GM10248 (cell line): Measurements from ENCODE around the gene ASCC3.
A peak's percentile ranks its signal among the peaks of the same experiment; 100 is the strongest.
"Not testable (repeated sequence)": the region's sequence is repeated elsewhere in the genome, so short reads cannot be mapped to it uniquely, and the experiment has no call there.

Source experiments
- CTCF ChIA-PET: fragments of 300-600 bp; sonication (Branson Sonifier 250); formaldehyde crosslinking; extraction: SDS; loops from one replicate; lab custom pipeline; 2021; ENCODE audit warnings: antibody characterized with exemption; lab: Yijun Ruan, JAX
- POLR2A ChIA-PET: fragments of 350-650 bp; sonication (Branson Sonifier 250); formaldehyde crosslinking; extraction: SDS; loops from one replicate; lab custom pipeline; 2020; ENCODE audit warnings: antibody characterized with exemption; lab: Yijun Ruan, JAX
- DNase-seq: peaks from one replicate; pipeline ENCODE4 v3.0.0; 2012; ENCODE audit errors: extremely low spot score
- CTCF ChIP-seq: IDR thresholded peaks from 2 replicates; pipeline ENCODE4 v1.5.1; 2012; ENCODE audit warnings: mild to moderate bottlenecking, low read depth; ENCODE audit errors: extremely low read depth, missing control alignments, control extremely low read depth

The ASCC3 gene

GRCh38 chr6:100658486-100658885 lies 222.6 kb downstream of the ASCC3 start:
- DNase-seq = no peak
- CTCF ChIA-PET = interaction anchor here (0.9 to 3.0 kb wide), 3 partner anchors 9 to 547 kb away, joined by 4 to 13 read pairs (median 4); no protein-coding TSS in a partner anchor
- TF ChIP-seq CTCF = peak; percentile 2
- POLR2A ChIA-PET = no interaction called here

DNA sequence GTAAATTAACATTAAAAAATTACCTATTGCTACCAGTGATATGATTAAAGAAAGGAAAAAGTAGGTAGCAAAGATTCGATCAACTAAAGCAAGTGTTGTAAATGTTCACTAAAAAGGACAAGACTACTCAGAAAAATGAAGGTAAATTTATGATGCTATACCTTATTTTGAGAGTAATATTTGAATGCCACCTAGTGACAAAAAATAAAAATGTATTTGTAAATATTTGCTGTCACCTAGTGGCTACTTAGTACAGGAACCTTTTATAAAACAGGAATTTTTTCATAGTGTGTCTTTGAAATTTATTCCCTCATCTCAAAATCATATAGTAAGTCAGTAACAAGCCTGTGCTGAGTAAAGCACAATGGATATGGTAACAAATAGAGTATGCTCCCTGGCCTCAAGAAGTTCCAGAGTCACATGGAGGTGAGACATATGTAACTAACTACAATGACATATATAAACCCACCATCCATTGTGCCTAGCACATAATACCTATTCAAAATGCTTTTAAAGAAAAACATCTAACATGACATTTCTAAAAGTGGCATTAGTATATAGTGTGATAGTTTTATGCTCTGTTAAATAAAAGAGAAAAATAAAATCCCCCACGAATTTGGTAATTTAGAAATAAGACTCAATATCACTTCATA lies 223.3 kb downstream of the ASCC3 start:
- ChIA-PET POLR2A (no interaction called here), CTCF (interaction anchor here (0.8 to 3.0 kb wide), 7 partner anchors 8 to 542 kb away, joined by 3 to 13 read pairs (median 4); no protein-coding TSS in a partner anchor)
- no peak for DNase-seq
- peak; percentile 23 for TF ChIP-seq CTCF

GRCh38 chr6:100641147-100641546 lies 240.0 kb downstream of the ASCC3 start:
- DNase-seq, CTCF ChIA-PET, POLR2A ChIA-PET: not testable (repeated sequence)

GRCh38 chr6:100633096-100633777 lies 247.9 kb downstream of the ASCC3 start:
- TF ChIP-seq CTCF = no peak
- CTCF ChIA-PET = no interaction called here
- no peak for DNase-seq
- POLR2A ChIA-PET = no interaction called here

GRCh38 chr6:100630536-100630935 lies 250.6 kb downstream of the ASCC3 start:
- CTCF ChIA-PET = no interaction called here
- no peak for DNase-seq
- no peak for TF ChIP-seq CTCF
- POLR2A ChIA-PET = no interaction called here

DNA sequence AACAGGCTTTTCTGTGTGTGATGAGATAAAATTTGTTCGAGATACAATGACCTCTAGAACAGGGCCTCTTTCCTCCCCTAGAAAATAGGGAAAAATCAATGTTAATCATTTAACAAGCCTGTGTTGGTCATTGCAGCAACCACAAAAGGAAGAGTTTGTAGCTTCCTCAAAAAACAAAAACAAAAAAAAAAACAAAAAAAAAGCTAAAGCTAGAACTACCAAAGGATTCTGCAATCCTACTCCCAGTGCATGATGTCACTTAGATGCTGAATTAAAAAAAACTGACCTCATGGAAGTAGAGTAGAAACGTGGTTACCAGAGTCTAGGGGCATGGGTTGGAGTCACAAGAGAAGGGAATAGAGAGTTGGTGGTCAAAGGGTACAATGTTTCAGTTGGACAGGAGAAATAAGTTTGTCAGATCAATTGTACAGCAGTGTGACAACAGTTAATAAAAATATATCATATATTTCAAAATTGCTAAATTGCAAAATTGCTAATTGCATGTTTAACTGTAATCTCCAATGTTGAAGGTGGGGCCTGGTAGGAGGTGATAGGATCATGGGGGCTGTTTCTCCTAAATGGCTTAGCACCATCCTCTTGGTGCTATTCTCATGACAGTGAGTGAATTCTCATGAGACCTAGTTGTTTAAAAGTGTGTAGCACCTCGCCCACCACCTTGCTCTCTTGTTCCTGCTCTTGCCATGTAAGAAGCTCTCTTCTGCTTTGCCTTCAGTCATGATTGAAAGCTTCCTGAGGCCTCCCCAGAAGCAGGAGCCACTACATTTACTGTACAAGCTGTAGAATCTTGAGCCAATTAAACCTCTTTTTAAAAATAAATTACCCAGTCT lies 253.0 kb downstream of the ASCC3 start:
- ChIA-PET CTCF (interaction anchor here (0.9 to 1.8 kb wide), 4 partner anchors 9 to 38 kb away, joined by 3 to 5 read pairs (median 3); no protein-coding TSS in a partner anchor), POLR2A (no interaction called here)
- no peak for DNase-seq
- no peak for TF ChIP-seq CTCF
